ENCODE data around the gene WASF3.

DNA sequence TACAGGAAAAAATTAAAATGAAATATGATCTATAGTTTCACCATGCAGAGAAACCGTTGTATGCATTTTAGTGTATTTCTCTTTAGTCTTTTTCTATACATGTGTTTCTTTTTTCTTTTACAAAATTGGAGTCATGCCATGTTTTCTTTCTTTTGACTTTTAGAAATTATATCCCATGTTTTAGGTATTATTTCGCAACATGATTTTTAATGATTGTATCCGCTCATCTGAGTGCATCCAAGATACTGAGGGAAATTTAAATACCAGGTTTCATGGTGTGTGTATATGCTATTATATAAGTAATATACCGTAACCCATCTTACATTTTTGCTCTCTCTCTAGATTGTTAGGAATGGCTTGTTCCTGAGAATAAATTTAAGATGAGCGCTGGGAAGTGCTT lies 120.8 kb downstream of the WASF3 start:
- TF ChIP-seq CTCF (IDR thresholded peaks at IDR 0.05; ENCODE audit: insufficient read depth, low read depth, low read length) = no peak
- TF ChIP-seq EZH2 (IDR thresholded peaks at IDR 0.05; ENCODE audit: insufficient read depth, low read length) = no peak
